Large intestine (tissue), 3 donors: ENCODE results near the gene TEX50. TPM values are rescaled to one million over a fixed set of nuclear protein-coding genes. Genes with fewer than 3 reads are reported as not detected.
"Not testable (repeated sequence)": the region's sequence is repeated elsewhere in the genome, so short reads cannot be mapped to it uniquely, and the experiment has no call there.

Experiments used
- DNase-seq, 2 donors: peaks; one replicate each; pipeline versions ENCODE4 v3.0.0 to v3.0.0-alpha.2; 2013
- H3K27ac ChIP-seq: one replicate; pipeline ENCODE4 v1.5.1; 2013; ENCODE audit warnings: low read length
- H3K27me3 ChIP-seq: 2 replicates; pipeline ENCODE4 v1.6.1; 2013; ENCODE audit warnings: low read length; ENCODE audit not compliant: control insufficient read depth, insufficient read depth
- H3K36me3 ChIP-seq: 2 replicates; pipeline ENCODE4 v1.6.1; 2013; ENCODE audit warnings: low read length; ENCODE audit not compliant: control insufficient read depth, insufficient read depth
- H3K4me1 ChIP-seq: one replicate; pipeline ENCODE4 v1.6.1; 2013; ENCODE audit warnings: low read length; ENCODE audit not compliant: control insufficient read depth, insufficient read depth
- H3K4me3 ChIP-seq: one replicate; pipeline ENCODE4 v1.5.1; 2013; ENCODE audit warnings: low read length
- H3K9me3 ChIP-seq: one replicate; pipeline ENCODE4 v1.6.1; 2013; ENCODE audit warnings: mild to moderate bottlenecking, low read depth, low read length, moderate library complexity; ENCODE audit not compliant: control insufficient read depth
- WGBS: methylation state at CpG from one replicate; pipeline ENCODE4 v1.1.5; 2013; ENCODE audit warnings: low lambda C conversion rate; ENCODE audit not compliant: insufficient coverage; 5-methylcytosine and 5-hydroxymethylcytosine counted together
- polyA plus RNA-seq: library from polyadenylated mRNA; unstranded; fragments of 120-200 nt; gene quantifications from one replicate; pipeline ENCODE4 v1.2.1, GENCODE V29; 2013

Gene TEX50
- polyA plus RNA-seq, 1 donor: not detected

- no peak overlapping the region for H3K4me3 ChIP-seq
- no peaks in the 10 kb centered on the region for H3K4me1 ChIP-seq
- DNase-seq: no peak
- no CpG with 5 or more reads among the region's 3 CpGs for WGBS
- no peaks in the 10 kb centered on the region for H3K9me3 ChIP-seq
- no peaks in the 10 kb centered on the region for H3K36me3 ChIP-seq
- no peaks in the 10 kb centered on the region for H3K27me3 ChIP-seq
- H3K27ac ChIP-seq: no peak overlapping the region
Measured at GRCh38 chr1:173628888-173629287, 6.2 kb upstream of the TEX50 start.

- not testable (repeated sequence) for DNase-seq, H3K4me1 ChIP-seq, H3K4me3 ChIP-seq, H3K27me3 ChIP-seq, H3K9me3 ChIP-seq, H3K36me3 ChIP-seq, H3K27ac ChIP-seq
- no CpG with 5 or more reads among the region's 6 CpGs for WGBS
Measured at GRCh38 chr1:173637236-173638042, 2.3 kb downstream of the TEX50 start.

- WGBS: 80% methylated on average over 2 of the region's 12 CpGs
- Histone ChIP-seq H3K27ac (no peak overlapping the region), H3K9me3 (no peaks in the 10 kb centered on the region), H3K4me3 (no peak overlapping the region), H3K27me3 (no peaks in the 10 kb centered on the region), H3K4me1 (no peaks in the 10 kb centered on the region), H3K36me3 (no peaks in the 10 kb centered on the region)
- DNase-seq: no peak
Measured at GRCh38 chr1:173638043-173639021, 3.2 kb downstream of the TEX50 start.

GRCh38 chr1:173639102-173639501 is 4.0 kb downstream of the TEX50 start:
- WGBS: 40% methylated on average over 1 of the region's 2 CpGs
- no peak overlapping the region for H3K27ac ChIP-seq

GRCh38 chr1:173642450-173643139 is 7.5 kb downstream of the TEX50 start:
- not testable (repeated sequence) for H3K27me3 ChIP-seq, H3K9me3 ChIP-seq, DNase-seq, H3K4me3 ChIP-seq, H3K27ac ChIP-seq, H3K36me3 ChIP-seq, H3K4me1 ChIP-seq
- no CpG with 5 or more reads among the region's 4 CpGs for WGBS

More at GRCh38 chr1:173639102-173639501, 4.0 kb downstream of the TEX50 start:
- H3K4me1 ChIP-seq: no peaks in the 10 kb centered on the region
- no peak for DNase-seq
- H3K36me3 ChIP-seq: no peaks in the 10 kb centered on the region
- no peaks in the 10 kb centered on the region for H3K27me3 ChIP-seq
- no peaks in the 10 kb centered on the region for H3K9me3 ChIP-seq
- H3K4me3 ChIP-seq: no peak overlapping the region

GRCh38 chr1:173646656-173647055 is 11.5 kb downstream of the TEX50 start:
- H3K4me3 ChIP-seq: no peak overlapping the region
- no peaks in the 10 kb centered on the region for H3K27me3 ChIP-seq

GRCh38 chr1:173648880-173649605 is 13.9 kb downstream of the TEX50 start:
- no peak for DNase-seq
- H3K4me3 ChIP-seq: no peak overlapping the region
- no peak overlapping the region for H3K27ac ChIP-seq
- H3K27me3 ChIP-seq: no peaks in the 10 kb centered on the region
- no peaks in the 10 kb centered on the region for H3K36me3 ChIP-seq
- no peaks in the 10 kb centered on the region for H3K4me1 ChIP-seq
- H3K9me3 ChIP-seq: no peaks in the 10 kb centered on the region

More at GRCh38 chr1:173646656-173647055, 11.5 kb downstream of the TEX50 start:
- Histone ChIP-seq H3K27ac (no peak overlapping the region), H3K4me1 (no peaks in the 10 kb centered on the region), H3K36me3 (no peaks in the 10 kb centered on the region), H3K9me3 (no peaks in the 10 kb centered on the region)
- WGBS: no CpG with 5 or more reads among the region's 3 CpGs
- DNase-seq: no peak

- no peak overlapping the region for H3K27ac ChIP-seq
- no CpG with 5 or more reads among the region's 2 CpGs for WGBS
- no peaks in the 10 kb centered on the region for H3K4me1 ChIP-seq
- DNase-seq: no peak
- no peak overlapping the region for H3K4me3 ChIP-seq
- no peaks in the 10 kb centered on the region for H3K9me3 ChIP-seq
- H3K36me3 ChIP-seq: no peaks in the 10 kb centered on the region
- no peaks in the 10 kb centered on the region for H3K27me3 ChIP-seq
Measured at GRCh38 chr1:173660306-173660705, 25.2 kb downstream of the TEX50 start.

GRCh38 chr1:173661271-173661670 is 26.1 kb downstream of the TEX50 start:
- WGBS: no CpG with 5 or more reads among the region's 1 CpG
- no peak for DNase-seq
- Histone ChIP-seq H3K4me1 (no peaks in the 10 kb centered on the region), H3K9me3 (no peaks in the 10 kb centered on the region), H3K27me3 (no peaks in the 10 kb centered on the region), H3K4me3 (no peak overlapping the region), H3K27ac (no peak overlapping the region), H3K36me3 (no peaks in the 10 kb centered on the region)
